Esophagus squamous epithelium (tissue), 5 donors: ENCODE measurements around the gene PIEZO1. TPM values are rescaled to one million over a fixed set of nuclear protein-coding genes. Genes with fewer than 3 reads are reported as not detected.
"Not testable (repeated sequence)": the region's sequence is repeated elsewhere in the genome, so short reads cannot be mapped to it uniquely, and the experiment has no call there.

Experiments used
- DNase-seq: peaks from one replicate; lab custom pipeline; 2025; lab: John Stamatoyannopoulos, UW
- H3K27ac ChIP-seq, 4 donors: fragments of 200-600 bp; sonication (generic); one replicate each; pipeline ENCODE4 v1.5.1; 2016 to 2019; ENCODE audit warnings: mild to moderate bottlenecking in 1 of 4
- H3K27me3 ChIP-seq, 4 donors: fragments of 200-600 bp; sonication (generic); 1 replicate in 3 of 4; 2 replicates in 1 of 4; pipeline versions ENCODE4 v1.5.1 to v1.6.0; 2017 to 2021; ENCODE audit warnings: antibody characterized with exemption in 1 of 4
- H3K36me3 ChIP-seq, 3 donors: fragments of 200-600 bp; sonication (generic); one replicate each; pipeline ENCODE4 v1.5.1; 2016 to 2019
- H3K4me1 ChIP-seq, 3 donors: fragments of 200-600 bp; sonication (generic); one replicate each; pipeline ENCODE4 v1.5.1; 2017 to 2019
- H3K4me3 ChIP-seq, 4 donors: fragments of 200-600 bp; sonication (generic); 1 replicate in 3 of 4; 2 replicates in 1 of 4; pipeline ENCODE4 v1.5.1; 2016 to 2019; ENCODE audit warnings: mild to moderate bottlenecking in 2 of 4, moderate library complexity in 1 of 4
- H3K9me3 ChIP-seq, 3 donors: fragments of 200-600 bp; sonication (generic); one replicate each; pipeline ENCODE4 v1.5.1; 2016 to 2019
- CTCF ChIP-seq, 6 experiments: fragments of 450-650 bp in 4 of 6; fragments of 200-600 bp in 2 of 6; sonication (generic) in 2 of 6; IDR thresholded peaks; one replicate each; pipeline ENCODE4 v1.5.1; 2016 to 2019; ENCODE audit warnings: antibody characterized with exemption in 6 of 6, mild to moderate bottlenecking in 4 of 6, moderate library complexity in 4 of 6
- POLR2A ChIP-seq, 4 donors: fragments of 450-650 bp; IDR thresholded peaks; one replicate each; pipeline ENCODE4 v1.6.1; 2017; ENCODE audit warnings: antibody characterized with exemption in 4 of 4, mild to moderate bottlenecking in 4 of 4, moderate library complexity in 3 of 4
- WGBS, 2 donors: methylation state at CpG; one replicate each; pipeline ENCODE4 v1.1.5; 2018; 5-methylcytosine and 5-hydroxymethylcytosine counted together
- intact Hi-C: fragments of 100-400 bp; cut with DNase I; formaldehyde crosslinking; loops from one replicate; pipeline ENCODE4 v1.15.0; 2022
- total RNA-seq, 4 donors: library from RNA; depleted of rRNA; stranded (reverse); fragments of >200 nt; gene quantifications; one replicate each; pipeline ENCODE4 v1.1.0, GENCODE V29; 2016
- donor health status: DM: yes; HTN: yes; CAD: no.

PIEZO1 gene
- total RNA-seq, 4 donors from 2014 or later = 46.0 to 131 (median 103) TPM

DNA sequence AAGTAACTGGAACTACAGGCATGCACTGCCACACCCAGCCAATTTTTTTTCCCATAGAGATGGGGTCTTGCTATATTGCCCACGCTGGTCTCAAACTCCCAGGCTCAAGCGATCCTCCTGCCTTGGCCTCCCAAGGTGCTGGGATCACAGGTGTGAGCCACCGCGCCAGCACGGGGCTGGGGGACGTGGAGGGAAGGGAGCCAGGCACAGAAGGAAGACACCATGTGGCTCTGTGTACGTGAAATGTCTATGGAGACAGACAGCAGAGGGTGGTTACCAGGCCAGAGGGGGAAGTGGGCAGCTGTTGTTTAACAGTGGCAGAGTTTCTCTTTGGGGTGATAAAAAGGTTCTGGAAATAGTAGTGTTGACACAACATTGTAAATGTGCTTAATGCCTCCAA, 4.6 kb upstream of the PIEZO1 start:
- H3K27me3 ChIP-seq = peaks cover 0 to 50% (median 2%) of the 10 kb centered on the region in 4 donors
- TF ChIP-seq CTCF (IDR thresholded peaks at IDR 0.05) (no peak), POLR2A (IDR thresholded peaks at IDR 0.05) (no peak)
- intact Hi-C loops = no loop called here
- no peak overlapping the region for H3K4me3 ChIP-seq
- peaks cover 0 to 41% (median 4%) of the 10 kb centered on the region in 3 donors for H3K4me1 ChIP-seq
- DNase-seq = no peak
- H3K36me3 ChIP-seq = no peaks in the 10 kb centered on the region
- no peaks in the 10 kb centered on the region for H3K9me3 ChIP-seq
- no peak overlapping the region for H3K27ac ChIP-seq
- WGBS, 2 donors = 53 to 79% methylated on average over 2 to 5 of the region's 7 CpGs

DNA sequence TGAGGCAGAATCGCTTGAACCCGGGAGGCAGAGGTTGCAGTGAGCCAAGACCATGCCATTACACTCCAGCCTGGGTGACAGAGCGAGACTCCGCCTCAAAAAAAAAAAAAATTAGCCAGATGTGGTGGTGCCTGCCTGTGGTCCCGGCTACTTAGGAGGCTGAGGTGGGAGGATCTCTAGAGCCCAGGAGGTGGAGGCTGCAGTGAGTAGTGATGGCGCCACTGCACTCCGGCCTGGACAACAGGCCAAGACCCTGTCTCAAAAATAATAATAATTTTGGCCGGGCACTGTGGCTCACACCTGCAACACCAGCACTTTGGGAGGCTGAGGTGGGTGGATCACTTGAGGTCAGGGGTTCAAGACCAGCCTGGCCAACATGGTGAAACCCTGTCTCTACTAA, 3.7 kb upstream of the PIEZO1 start:
- intact Hi-C loops, DNase-seq, H3K36me3 ChIP-seq, H3K27ac ChIP-seq, H3K9me3 ChIP-seq, H3K4me3 ChIP-seq: not testable (repeated sequence)
- peaks cover 3 to 44% (median 7%) of the 10 kb centered on the region in 3 donors for H3K4me1 ChIP-seq
- WGBS, 2 donors = 88 to 94% methylated on average over 3 to 8 of the region's 8 CpGs
- peaks cover 0 to 41% (median under 1%) of the 10 kb centered on the region in 4 donors for H3K27me3 ChIP-seq

GRCh38 chr16:88787579-88788314, 2.7 kb upstream of the PIEZO1 start:
- 83 to 92% methylated on average over 11 of the region's 11 CpGs for WGBS, 2 donors
- intact Hi-C loops = no loop called here
- Histone ChIP-seq H3K36me3 (no peaks in the 10 kb centered on the region), H3K9me3 (no peaks in the 10 kb centered on the region), H3K4me3 (no peak overlapping the region), H3K4me1 (peaks cover 13 to 48% (median 17%) of the 10 kb centered on the region in 3 donors), H3K27ac (no peak overlapping the region), H3K27me3 (peaks cover 0 to 31% (median 0%) of the 10 kb centered on the region in 4 donors)
- no peak for DNase-seq
- TF ChIP-seq CTCF (IDR thresholded peaks at IDR 0.05) = no peak
- no peak for TF ChIP-seq POLR2A (IDR thresholded peaks at IDR 0.05)

- intact Hi-C loops = loop anchor here (2.0 kb wide), 1 partner anchor 48 kb away; no protein-coding TSS in a partner anchor
- H3K27ac ChIP-seq = peak overlapping the region; percentile 93 to 98 (median 94)
These were observed 239 bp downstream of the PIEZO1 start for GRCh38 chr16:88784856-88785105.

GRCh38 chr16:88784074-88784855, 755 bp downstream of the PIEZO1 start:
- peak in 5 of 6 experiments; percentile 43 to 56 (median 52) for TF ChIP-seq CTCF (IDR thresholded peaks at IDR 0.05)
- no peak for TF ChIP-seq POLR2A (IDR thresholded peaks at IDR 0.05)
- intact Hi-C loops = loop anchor here (2.0 kb wide), 1 partner anchor 47 kb away; no protein-coding TSS in a partner anchor
- H3K27me3 ChIP-seq = no peaks in the 10 kb centered on the region
- peaks cover 47 to 57% (median 51%) of the 10 kb centered on the region in 3 donors for H3K4me1 ChIP-seq
- H3K27ac ChIP-seq = peak overlapping the region; percentile 93 to 98 (median 94)
- H3K36me3 ChIP-seq = no peaks in the 10 kb centered on the region
- H3K4me3 ChIP-seq = peak overlapping the region; percentile 66 to 90 (median 88)
- WGBS, 2 donors = 0% methylated on average over 5 to 18 of the region's 74 CpGs
- H3K9me3 ChIP-seq = no peaks in the 10 kb centered on the region
- DNase-seq = no peak

More at GRCh38 chr16:88784856-88785105, 239 bp downstream of the PIEZO1 start:
- TF ChIP-seq POLR2A (IDR thresholded peaks at IDR 0.05) (no peak), CTCF (IDR thresholded peaks at IDR 0.05) (no peak)
- no CpG with 5 or more reads among the region's 32 CpGs for WGBS, 2 donors
- Histone ChIP-seq H3K4me1 (peaks cover 41 to 51% (median 46%) of the 10 kb centered on the region in 3 donors), H3K27me3 (peaks cover 0 to 4% (median 0%) of the 10 kb centered on the region in 4 donors), H3K36me3 (no peaks in the 10 kb centered on the region), H3K9me3 (no peaks in the 10 kb centered on the region), H3K4me3 (peak overlapping the region; percentile 66 to 90 (median 88))
- DNase-seq = no peak
